Lower leg skin (tissue), 3 donors: ENCODE results near the gene PIP5K1B.

ENCODE experiments used
- POLR2A ChIP-seq, 2 donors: fragments of 450-650 bp; IDR thresholded peaks; one replicate each; pipeline ENCODE4 v1.6.1; 2016 to 2017; ENCODE audit warnings: antibody characterized with exemption in 2 of 2, mild to moderate bottlenecking in 1 of 2, moderate library complexity in 1 of 2
- TF ChIP-seq, protein P1 (sequence below), 3 donors: fragments of 450-650 bp; IDR thresholded peaks; one replicate each; pipeline ENCODE4 v1.5.1; 2016; ENCODE audit warnings: antibody characterized with exemption in 3 of 3, mild to moderate bottlenecking in 3 of 3, moderate library complexity in 2 of 3

DNA sequence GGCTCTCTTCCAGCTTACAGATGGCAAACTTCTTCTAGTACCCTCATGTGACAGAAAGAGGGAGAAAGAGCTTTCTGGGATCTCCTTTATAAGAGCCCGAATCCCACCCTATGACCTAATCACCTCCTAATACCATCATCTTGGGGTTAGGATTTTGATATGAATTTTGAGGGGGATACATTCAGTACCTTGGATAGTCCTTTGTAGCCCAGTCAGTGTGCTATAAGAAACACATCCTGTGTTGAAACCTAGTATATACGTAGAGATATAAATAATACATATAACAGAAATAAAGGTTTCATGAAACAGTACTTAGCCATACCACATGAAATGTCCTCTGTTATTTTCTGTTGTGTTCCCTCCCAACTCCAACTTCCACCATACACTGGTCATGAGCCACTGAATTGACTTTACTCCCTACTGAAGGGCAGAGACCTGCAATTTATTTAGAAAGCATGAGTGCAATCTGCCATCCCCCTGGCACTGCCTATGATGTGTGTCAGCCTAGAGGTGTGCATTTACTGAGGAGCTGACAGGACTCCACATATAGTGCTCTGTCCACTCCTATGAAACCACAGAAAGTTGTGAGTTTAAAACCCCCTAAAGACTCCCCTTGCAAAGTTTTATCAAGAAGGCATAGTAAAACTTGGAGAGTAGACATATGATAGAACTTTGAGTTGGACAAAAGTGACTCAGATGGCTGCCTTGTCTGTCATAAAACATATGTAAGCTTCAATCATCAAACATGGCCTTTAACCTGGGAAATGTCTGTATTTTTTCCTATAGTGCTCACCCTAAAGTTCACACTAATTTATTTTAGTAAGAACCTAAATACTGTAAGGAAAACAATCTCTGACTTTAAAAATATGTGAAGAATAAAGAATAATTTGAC, 12.8 kb downstream of the PIP5K1B start:
- TF ChIP-seq, protein P1, sequence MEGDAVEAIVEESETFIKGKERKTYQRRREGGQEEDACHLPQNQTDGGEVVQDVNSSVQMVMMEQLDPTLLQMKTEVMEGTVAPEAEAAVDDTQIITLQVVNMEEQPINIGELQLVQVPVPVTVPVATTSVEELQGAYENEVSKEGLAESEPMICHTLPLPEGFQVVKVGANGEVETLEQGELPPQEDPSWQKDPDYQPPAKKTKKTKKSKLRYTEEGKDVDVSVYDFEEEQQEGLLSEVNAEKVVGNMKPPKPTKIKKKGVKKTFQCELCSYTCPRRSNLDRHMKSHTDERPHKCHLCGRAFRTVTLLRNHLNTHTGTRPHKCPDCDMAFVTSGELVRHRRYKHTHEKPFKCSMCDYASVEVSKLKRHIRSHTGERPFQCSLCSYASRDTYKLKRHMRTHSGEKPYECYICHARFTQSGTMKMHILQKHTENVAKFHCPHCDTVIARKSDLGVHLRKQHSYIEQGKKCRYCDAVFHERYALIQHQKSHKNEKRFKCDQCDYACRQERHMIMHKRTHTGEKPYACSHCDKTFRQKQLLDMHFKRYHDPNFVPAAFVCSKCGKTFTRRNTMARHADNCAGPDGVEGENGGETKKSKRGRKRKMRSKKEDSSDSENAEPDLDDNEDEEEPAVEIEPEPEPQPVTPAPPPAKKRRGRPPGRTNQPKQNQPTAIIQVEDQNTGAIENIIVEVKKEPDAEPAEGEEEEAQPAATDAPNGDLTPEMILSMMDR (IDR thresholded peaks at IDR 0.05): no peak
- TF ChIP-seq POLR2A (IDR thresholded peaks at IDR 0.05): no peak
